GM19397 (cell line): ENCODE measurements around the gene CCDC137.
A peak's percentile ranks its signal among the peaks of the same experiment; 100 is the strongest.
"Not testable (repeated sequence)": the region's sequence is repeated elsewhere in the genome, so short reads cannot be mapped to it uniquely, and the experiment has no call there.

Source experiments
- ATAC-seq: cut with Tn5 transposase; IDR thresholded peaks from one replicate; pipeline ENCODE4 v1.9.1; 2021; ENCODE audit warnings: mild to moderate bottlenecking, moderate library complexity; ENCODE audit not compliant: unreplicated experiment

Gene CCDC137

GRCh38 chr17:81650951-81651350 lies 15.6 kb upstream of the CCDC137 start:
- no peak for ATAC-seq

GRCh38 chr17:81651692-81652091 lies 14.8 kb upstream of the CCDC137 start:
- no peak for ATAC-seq

DNA sequence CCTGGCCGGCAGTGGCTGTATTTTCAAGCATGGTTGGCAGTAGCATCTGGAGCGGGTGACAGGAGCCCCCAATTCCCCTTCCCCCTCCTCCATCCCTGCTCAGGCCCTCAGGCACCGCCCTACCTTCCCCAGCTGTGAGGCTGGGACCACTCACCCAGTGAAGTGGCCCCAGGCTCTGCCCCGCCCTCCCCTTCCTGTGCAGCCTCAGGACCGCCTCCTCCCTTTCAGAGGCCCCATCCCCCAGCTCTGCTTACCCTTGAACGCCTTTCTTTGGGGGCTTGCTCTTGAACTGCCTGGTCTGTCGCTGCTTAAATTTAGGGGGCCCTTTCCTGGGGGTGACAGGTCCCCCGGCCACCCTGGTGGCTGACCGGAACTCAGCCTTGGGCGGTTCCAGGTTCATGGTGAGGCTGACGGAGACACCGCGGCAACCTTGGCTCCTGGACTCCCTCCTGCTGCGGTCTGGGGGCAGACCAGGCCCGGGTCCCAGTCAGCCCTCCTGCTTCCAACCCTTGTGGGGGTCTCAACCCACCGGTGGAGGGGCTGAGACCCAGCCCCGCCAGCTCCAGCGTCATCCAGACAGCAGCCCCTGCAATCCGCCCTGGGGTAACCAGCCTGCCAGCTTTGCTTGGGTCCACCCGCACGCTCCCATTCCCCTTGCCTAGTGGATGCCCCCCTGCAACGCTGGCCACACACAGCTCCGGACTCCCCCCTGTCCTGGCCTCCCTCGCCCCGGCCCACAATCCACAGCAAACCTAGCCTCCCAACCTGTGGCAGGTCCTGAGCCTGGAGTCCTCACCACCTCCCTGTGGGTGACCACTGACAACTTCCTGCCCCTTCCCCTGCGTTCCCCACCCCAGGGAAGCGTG lies 13.4 kb upstream of the CCDC137 start:
- ATAC-seq = no peak

GRCh38 chr17:81655378-81656117 lies 11.0 kb upstream of the CCDC137 start:
- ATAC-seq = no peak

- ATAC-seq = no peak
Observed at GRCh38 chr17:81656118-81656743, 10.3 kb upstream of the CCDC137 start, which contains the start of gene PDE6G. TSS of gene PDE6G (minus strand) at chr17:81656542. CDS start at chr17:81653305, 3,237 bp downstream.

- ATAC-seq = no peak
Observed at GRCh38 chr17:81656835-81657234, 9.7 kb upstream of the CCDC137 start.

DNA sequence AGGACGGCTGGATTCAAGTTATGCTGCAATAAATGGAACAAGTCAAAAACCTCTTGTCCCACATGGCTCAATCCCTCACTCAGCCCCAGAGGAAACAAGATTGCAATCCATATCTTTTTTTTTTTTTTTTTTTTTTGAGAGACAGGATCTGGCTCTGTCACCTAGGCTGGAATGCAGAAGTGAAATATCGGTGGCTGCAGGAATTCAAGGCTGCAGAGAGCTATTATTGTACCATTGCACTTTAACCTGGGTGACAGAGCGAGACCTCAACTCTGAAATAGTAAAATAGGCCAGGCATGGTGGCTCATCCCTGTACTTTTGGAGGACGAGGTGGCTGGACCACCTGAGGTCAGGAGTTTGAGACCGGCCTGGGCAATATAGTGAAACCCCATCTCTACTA lies 7.5 kb upstream of the CCDC137 start:
- ATAC-seq = no peak

DNA sequence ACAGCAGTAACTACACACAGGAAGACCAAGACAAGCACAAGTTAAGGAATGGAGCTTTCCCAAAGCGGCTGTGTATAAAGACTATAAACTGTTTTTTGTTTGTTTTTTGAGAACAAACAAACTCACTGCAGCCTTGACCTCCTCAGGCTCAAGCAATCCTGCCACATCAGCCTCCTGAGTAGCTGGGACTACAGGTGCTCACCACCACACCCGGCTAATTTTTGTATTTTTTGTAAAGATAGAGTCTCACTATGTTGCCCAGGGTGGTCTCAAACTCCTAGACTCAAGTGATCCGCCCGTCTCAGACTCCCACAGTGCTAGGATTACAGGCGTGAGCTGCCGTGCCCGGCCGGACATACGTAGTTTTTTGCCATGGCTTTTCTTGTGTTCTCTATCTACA lies 6.1 kb upstream of the CCDC137 start:
- ATAC-seq = no peak

DNA sequence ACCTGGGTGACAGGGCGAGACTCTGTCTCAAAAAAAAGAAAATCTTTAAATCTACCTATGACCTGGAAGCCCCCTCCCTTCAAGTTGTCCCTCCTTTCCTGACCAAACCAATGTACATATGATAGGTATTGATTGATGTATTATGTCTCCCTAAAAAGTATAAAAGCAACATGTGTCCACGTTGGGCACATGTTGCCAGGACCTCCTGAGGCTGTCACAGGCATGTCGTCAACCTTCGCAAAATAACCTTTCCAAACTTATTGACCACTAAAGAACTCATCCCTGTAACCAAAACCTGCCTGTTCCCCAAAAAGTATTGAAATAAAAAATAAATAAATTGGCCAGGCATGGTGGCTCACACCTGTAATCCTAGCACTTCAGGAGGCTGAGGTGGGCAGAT lies 4.5 kb upstream of the CCDC137 start:
- ATAC-seq = no peak

GRCh38 chr17:81664051-81664470 lies 2.5 kb upstream of the CCDC137 start:
- ATAC-seq = no peak

DNA sequence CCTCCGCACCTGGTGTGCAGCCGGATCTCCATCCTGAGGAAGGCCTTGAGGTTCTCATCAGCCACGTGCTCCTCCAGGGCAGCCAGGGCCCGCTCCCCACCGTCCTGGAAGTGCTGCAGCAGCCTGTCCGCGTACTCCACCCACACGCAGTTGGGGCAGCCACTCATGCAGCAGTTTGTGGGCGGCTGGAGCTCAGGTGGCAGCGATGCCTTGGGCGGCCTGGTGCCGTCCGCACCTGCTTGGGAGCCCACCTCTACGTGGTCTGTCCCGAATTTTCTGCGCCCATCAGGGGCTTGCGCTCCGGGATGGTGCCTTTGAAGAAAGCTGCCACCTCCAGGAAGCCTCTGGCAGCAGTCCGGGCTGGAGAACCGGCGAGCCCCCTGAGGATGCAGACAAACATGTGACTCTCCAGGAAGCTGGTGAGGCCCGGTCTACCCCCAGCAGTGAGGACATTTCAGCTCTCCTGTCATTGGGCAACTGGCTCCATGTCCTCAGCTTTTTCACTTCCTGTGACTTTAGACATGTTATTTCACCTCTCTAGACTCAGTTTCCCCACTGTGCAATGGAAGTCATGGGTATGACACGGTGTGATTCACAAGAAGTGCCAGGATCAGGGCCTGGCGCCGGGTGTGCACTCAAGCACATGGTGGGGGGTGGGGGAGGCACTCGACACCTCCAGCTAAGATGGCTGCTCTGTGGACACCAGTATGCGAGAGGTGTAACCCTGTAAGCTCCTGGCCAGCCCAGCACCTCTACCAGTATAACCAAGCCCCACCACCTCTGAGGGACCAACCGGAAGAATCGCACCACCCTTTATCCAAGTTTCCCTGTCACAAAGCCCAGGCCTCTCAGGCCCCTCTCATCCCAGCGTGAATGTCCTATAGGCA lies 1.1 kb upstream of the CCDC137 start:
- peak; percentile 4 for ATAC-seq

GRCh38 chr17:81666092-81666341 lies 520 bp upstream of the CCDC137 start:
- no peak for ATAC-seq

DNA sequence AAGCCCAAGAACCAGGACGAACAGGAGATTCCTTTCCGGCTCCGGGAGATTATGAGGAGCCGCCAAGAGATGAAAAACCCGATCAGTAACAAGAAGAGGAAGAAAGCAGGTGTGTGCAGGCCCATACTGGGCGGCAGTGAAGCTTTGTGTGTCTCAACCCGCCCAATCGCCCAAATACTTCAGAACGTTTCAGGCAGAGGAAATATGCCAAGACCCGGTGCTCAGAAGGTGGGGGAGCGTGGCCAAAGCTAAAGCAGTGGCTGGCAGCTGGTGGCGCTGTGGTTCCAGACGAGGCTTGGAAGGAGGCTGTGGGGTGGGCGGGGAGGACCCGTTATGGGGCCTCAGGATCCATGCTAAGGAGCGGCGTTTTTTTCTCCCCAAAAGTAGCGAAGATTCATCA lies 1.2 kb downstream of the CCDC137 start:
- no peak for ATAC-seq

GRCh38 chr17:81672504-81672903 lies 6.0 kb downstream of the CCDC137 start:
- no peak for ATAC-seq

DNA sequence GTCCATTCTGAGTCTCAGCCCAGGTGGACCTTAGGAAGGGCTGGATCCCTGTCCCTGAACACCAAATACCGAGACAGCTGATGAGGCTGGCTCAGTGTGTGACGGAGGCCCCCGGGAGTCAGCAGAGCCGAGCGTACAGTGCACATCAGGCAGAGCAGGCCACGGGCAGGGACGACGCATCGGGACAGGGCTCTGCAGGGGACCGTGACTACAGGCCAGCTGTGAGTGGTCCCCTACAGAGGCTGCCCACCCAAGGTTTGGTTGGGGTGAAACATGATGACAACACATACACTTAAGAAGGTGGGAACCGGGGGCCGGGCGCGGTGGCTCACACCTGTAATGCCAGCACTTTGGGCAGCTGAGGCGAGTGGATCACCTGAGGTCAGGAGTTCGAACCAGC lies 6.4 kb downstream of the CCDC137 start:
- ATAC-seq = no peak

- ATAC-seq = no peak
Observed at GRCh38 chr17:81673561-81674258, 7.2 kb downstream of the CCDC137 start.

DNA sequence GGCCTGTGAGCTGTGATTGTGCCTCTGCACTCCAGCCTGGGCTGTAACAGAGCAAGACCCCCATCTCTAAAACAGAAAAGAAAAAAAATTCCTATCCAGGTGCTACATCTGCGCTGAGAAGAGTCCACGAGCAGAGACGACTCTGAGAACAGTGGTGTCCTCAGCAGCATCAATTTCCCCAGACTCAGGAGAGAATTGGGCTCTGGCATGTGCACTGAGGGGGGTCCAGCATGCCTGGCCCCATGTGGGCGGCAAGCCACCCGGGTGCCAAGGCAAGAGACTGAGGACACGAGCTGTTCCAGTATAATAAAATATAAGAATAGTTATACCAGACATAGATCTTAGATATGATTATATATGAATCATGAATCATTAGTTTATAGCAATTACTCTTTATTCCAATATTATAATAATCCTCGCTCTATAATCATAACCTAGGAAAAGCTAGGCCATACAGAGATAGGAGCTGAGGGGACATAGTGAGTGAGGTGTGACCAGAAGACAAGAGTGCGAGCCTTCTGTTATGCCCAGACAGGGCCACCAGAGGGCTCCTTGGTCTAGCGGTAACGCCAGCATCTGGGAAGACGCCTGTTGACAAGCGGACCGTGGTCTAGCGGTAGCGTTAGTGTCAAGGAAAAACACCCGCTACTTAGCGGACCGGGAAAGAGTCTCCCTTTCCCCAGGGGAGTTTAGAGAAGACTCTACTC lies 9.1 kb downstream of the CCDC137 start:
- not testable (repeated sequence) for ATAC-seq

DNA sequence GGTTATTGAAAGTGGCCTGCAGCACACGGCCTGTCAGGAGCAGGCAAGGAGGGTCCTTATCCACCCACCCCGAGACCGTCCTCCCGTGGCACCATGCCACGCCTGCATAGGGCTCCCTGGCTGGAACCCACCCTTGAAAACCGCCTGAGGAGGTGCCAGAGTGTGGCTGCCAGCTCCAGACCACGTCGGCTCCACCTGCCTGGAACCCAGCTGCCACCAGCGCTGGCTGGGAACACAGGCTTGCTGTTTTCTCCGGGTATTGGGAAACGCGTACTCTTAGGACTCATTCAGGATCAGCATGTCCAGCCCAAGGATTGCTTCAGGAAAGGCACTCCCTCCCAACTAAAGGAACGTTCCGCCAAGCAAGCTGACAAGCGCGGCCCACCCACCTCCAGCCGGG lies 10.4 kb downstream of the CCDC137 start:
- no peak for ATAC-seq

GRCh38 chr17:81680150-81680549 lies 13.6 kb downstream of the CCDC137 start:
- no peak for ATAC-seq

- no peak for ATAC-seq
Observed at GRCh38 chr17:81681672-81682071, 15.1 kb downstream of the CCDC137 start.
